Measurements from ENCODE around the gene CHODL.

The CHODL gene

DNA sequence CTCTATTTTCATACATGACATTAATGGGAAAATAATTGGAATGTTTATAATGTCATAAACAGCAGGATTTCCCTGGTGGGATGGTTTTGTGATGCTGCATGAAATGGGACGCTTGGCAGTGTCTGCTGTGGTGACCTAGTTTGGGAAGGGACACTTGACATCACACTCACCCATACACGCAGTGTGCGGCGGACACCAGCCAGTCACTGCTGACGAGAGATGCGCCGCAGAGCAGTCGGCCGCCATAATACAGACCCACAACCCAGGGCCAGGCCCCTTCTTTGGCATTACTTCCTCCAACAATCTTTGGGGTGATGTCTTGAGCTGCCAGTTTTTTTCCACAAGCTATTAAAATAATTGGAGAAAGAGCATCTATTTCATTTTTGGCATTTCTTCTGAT is 49.5 kb downstream of the CHODL start:
- DNase-seq, result no peak

DNA sequence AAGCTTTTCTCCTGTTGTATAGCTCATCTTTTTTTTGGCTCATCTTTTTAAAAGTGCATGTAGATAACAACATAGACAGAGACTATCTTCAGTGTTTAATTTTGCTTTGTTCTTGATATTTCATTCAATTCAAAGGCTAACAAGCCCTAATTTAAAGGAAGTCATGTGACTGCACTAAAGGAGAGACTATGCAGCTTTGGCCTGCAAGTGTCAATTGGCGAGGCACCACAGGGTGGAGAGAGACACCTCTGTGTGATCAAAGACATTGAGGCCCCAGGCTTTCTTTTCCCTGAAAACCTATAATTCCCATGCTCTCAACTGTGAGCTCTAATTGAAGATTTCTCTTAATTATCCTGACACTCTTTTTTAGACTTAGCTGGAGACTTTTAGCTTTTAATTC is 53.6 kb downstream of the CHODL start:
- no peak for DNase-seq

Data from midbrain (tissue), 1 donor.